Mesenchymal stem cell (in vitro differentiated cells and primary cell): Measurements from ENCODE around the gene ALOXE3. TPM values are rescaled to one million over a fixed set of nuclear protein-coding genes. Genes with fewer than 3 reads are reported as not detected.

ENCODE experiments used
- DNase-seq: peaks from one replicate; pipeline ENCODE4 v3.0.0-alpha.2; 2013
- H2AFZ ChIP-seq: one replicate; pipeline ENCODE4 v1.6.1; 2013; ENCODE audit warnings: low read depth, mild to moderate bottlenecking, control low read depth, inconsistent platforms, low read length, moderate library complexity
- H2AK5ac ChIP-seq: 2 replicates; pipeline ENCODE4 v1.6.1; 2013; ENCODE audit warnings: low read length, moderate library complexity, mild to moderate bottlenecking, inconsistent platforms; ENCODE audit not compliant: severe bottlenecking
- H2BK120ac ChIP-seq: one replicate; pipeline ENCODE4 v1.6.1; 2013; ENCODE audit warnings: low read depth, mild to moderate bottlenecking, inconsistent platforms, low read length, moderate library complexity
- H2BK12ac ChIP-seq, 2 experiments: one replicate each; pipeline ENCODE4 v1.6.1; 2013; ENCODE audit warnings: inconsistent platforms in 2 of 2, low read length in 2 of 2, mild to moderate bottlenecking in 2 of 2, moderate library complexity in 2 of 2, control low read depth in 1 of 2
- H2BK15ac ChIP-seq: one replicate; pipeline ENCODE4 v1.6.1; 2013; ENCODE audit warnings: mild to moderate bottlenecking, low read depth, inconsistent platforms; ENCODE audit not compliant: poor library complexity, severe bottlenecking
- H2BK5ac ChIP-seq: 2 replicates; pipeline ENCODE4 v1.6.1; 2013; ENCODE audit warnings: low read depth, mild to moderate bottlenecking, low read length, control low read depth, inconsistent platforms; ENCODE audit not compliant: poor library complexity, severe bottlenecking
- H3K14ac ChIP-seq, 2 experiments: one replicate each; pipeline ENCODE4 v1.6.1; 2013; ENCODE audit warnings: inconsistent platforms in 2 of 2, low read length in 2 of 2, control low read depth in 1 of 2, mild to moderate bottlenecking in 1 of 2, moderate library complexity in 1 of 2
- H3K18ac ChIP-seq, 2 experiments: one replicate each; pipeline ENCODE4 v1.6.1; 2013; ENCODE audit warnings: inconsistent platforms in 2 of 2, low read length in 2 of 2, control low read depth in 1 of 2, low read depth in 1 of 2, mild to moderate bottlenecking in 1 of 2
- H3K23ac ChIP-seq, 2 experiments: one replicate each; pipeline ENCODE4 v1.6.1; 2013; ENCODE audit warnings: inconsistent platforms in 2 of 2, low read length in 2 of 2, mild to moderate bottlenecking in 2 of 2, moderate library complexity in 2 of 2, control low read depth in 1 of 2
- H3K27ac ChIP-seq: 2 replicates; pipeline ENCODE4 v1.5.1; 2013; ENCODE audit warnings: mild to moderate bottlenecking, moderate library complexity, low read length, control low read depth, inconsistent platforms; ENCODE audit not compliant: poor library complexity, severe bottlenecking
- H3K27me3 ChIP-seq, 2 experiments: 2 replicates each; pipeline versions ENCODE4 v1.6.1 to v1.7.0; 2013; ENCODE audit warnings: low read length in 2 of 2, mild to moderate bottlenecking in 2 of 2, moderate library complexity in 2 of 2, control low read depth in 1 of 2, inconsistent platforms in 1 of 2; ENCODE audit not compliant: control insufficient read depth in 1 of 2, insufficient read depth in 1 of 2
- H3K36me3 ChIP-seq, 2 experiments: 2 replicates each; pipeline versions ENCODE4 v1.6.1 to v1.7.0; 2013; ENCODE audit warnings: low read length in 2 of 2, control low read depth in 1 of 2, inconsistent platforms in 1 of 2, low read depth in 1 of 2, mild to moderate bottlenecking in 1 of 2; ENCODE audit not compliant: insufficient read depth in 2 of 2, control insufficient read depth in 1 of 2
- H3K4ac ChIP-seq, 2 experiments: one replicate each; pipeline ENCODE4 v1.6.1; 2013; ENCODE audit warnings: inconsistent platforms in 2 of 2, low read length in 2 of 2, mild to moderate bottlenecking in 2 of 2, moderate library complexity in 2 of 2, control low read depth in 1 of 2, low read depth in 1 of 2
- H3K4me1 ChIP-seq: 2 replicates; pipeline ENCODE4 v1.6.1; 2013; ENCODE audit warnings: low read depth, low read length, control low read depth; ENCODE audit not compliant: control insufficient read depth, insufficient read depth
- H3K4me2 ChIP-seq: 2 replicates; pipeline ENCODE4 v1.6.1; 2013; ENCODE audit warnings: low read length, mild to moderate bottlenecking, inconsistent platforms; ENCODE audit not compliant: poor library complexity, severe bottlenecking
- H3K4me3 ChIP-seq, 2 experiments: 2 replicates each; pipeline versions ENCODE4 v1.5.1 to v1.7.0; 2013; ENCODE audit warnings: low read length in 2 of 2, mild to moderate bottlenecking in 2 of 2, control low read depth in 1 of 2, low read depth in 1 of 2; ENCODE audit not compliant: insufficient read depth in 1 of 2
- H3K79me1 ChIP-seq: replicated peaks from 2 replicates; pipeline ENCODE4 v1.6.1; 2013; ENCODE audit warnings: mild to moderate bottlenecking, control low read depth, low read length, inconsistent platforms; ENCODE audit not compliant: poor library complexity, severe bottlenecking
- H3K9ac ChIP-seq: 2 replicates; pipeline ENCODE4 v1.7.0; 2013; ENCODE audit warnings: mild to moderate bottlenecking, low read length, moderate library complexity
- H3K9me3 ChIP-seq: 2 replicates; pipeline ENCODE4 v1.7.0; 2013; ENCODE audit warnings: mild to moderate bottlenecking, low read length; ENCODE audit not compliant: control insufficient read depth
- H4K8ac ChIP-seq: one replicate; pipeline ENCODE4 v1.6.1; 2013; ENCODE audit warnings: inconsistent platforms, mild to moderate bottlenecking, low read length, moderate library complexity
- H4K91ac ChIP-seq: one replicate; pipeline ENCODE4 v1.6.1; 2013; ENCODE audit warnings: mild to moderate bottlenecking, low read length, inconsistent platforms
- WGBS: methylation state at CpG from one replicate; pipeline ENCODE4 v1.1.7; 2013; ENCODE audit warnings: mixed read lengths; 5-methylcytosine and 5-hydroxymethylcytosine counted together
- polyA plus RNA-seq, 2 experiments: library from polyadenylated mRNA; stranded (reverse); fragments of 200-250 nt; gene quantifications; one replicate each; pipeline ENCODE4 v1.2.3, GENCODE V29; 2013

ALOXE3 gene
- polyA plus RNA-seq (2013, experiment 1 of 2) = 0.01 TPM
- not detected for polyA plus RNA-seq (2013, experiment 2 of 2)

GRCh38 chr17:8117980-8118768, at the start of gene ALOXE3:
ALOXE3 (minus strand) TSS chr17:8118514; CDS start chr17:8117990, 524 bp downstream.
- H3K14ac ChIP-seq = peak within 1 kb of the TSS in 1 of 2 experiments; percentile 74
- WGBS = 1% methylated on average over 28 of the region's 33 CpGs
- H2BK12ac ChIP-seq = peak within 1 kb of the TSS in 1 of 2 experiments; percentile 34
- peak within 1 kb of the TSS; percentile 60 for H2AFZ ChIP-seq
- H4K8ac ChIP-seq = no peak within 1 kb of the TSS
- peak within 1 kb of the TSS in 1 of 2 experiments; percentile 11 for H3K18ac ChIP-seq
- no peaks in the 10 kb centered on the region for H3K79me1 ChIP-seq
- peak within 1 kb of the TSS; percentile 21 for H2BK15ac ChIP-seq
- no peak within 1 kb of the TSS for H2BK5ac ChIP-seq
- no peak within 1 kb of the TSS for H3K4ac ChIP-seq
- H3K36me3 ChIP-seq = no peaks in the 10 kb centered on the region
- H3K9me3 ChIP-seq = no peaks in the 10 kb centered on the region
- no peak within 1 kb of the TSS for H4K91ac ChIP-seq
- H3K27ac ChIP-seq = peak within 1 kb of the TSS; percentile 66
- H2BK120ac ChIP-seq = no peak within 1 kb of the TSS
- H2AK5ac ChIP-seq = no peak within 1 kb of the TSS
- peak within 1 kb of the TSS; percentile 55 to 85 for H3K4me3 ChIP-seq
- no peak within 1 kb of the TSS for H3K23ac ChIP-seq
- peak; percentile 65 for DNase-seq
- peaks cover 36% of the 10 kb centered on the region for H3K4me1 ChIP-seq
- peak within 1 kb of the TSS; percentile 83 for H3K9ac ChIP-seq
- H3K4me2 ChIP-seq = peak within 1 kb of the TSS; percentile 97
- peaks cover 39 to 47% of the 10 kb centered on the region in 2 experiments for H3K27me3 ChIP-seq

GRCh38 chr17:8167526-8167925, 49.2 kb upstream of the ALOXE3 start:
- no peaks in the 10 kb centered on the region for H3K9me3 ChIP-seq
- H2BK120ac ChIP-seq = no peak overlapping the region
- no peaks in the 10 kb centered on the region for H3K36me3 ChIP-seq
- H3K23ac ChIP-seq = no peak overlapping the region
- H4K8ac ChIP-seq = no peak overlapping the region
- WGBS = 93% methylated on average over 3 of the region's 3 CpGs
- no peak overlapping the region for H3K4ac ChIP-seq
- no peak overlapping the region for H3K4me2 ChIP-seq
- no peak overlapping the region for H3K14ac ChIP-seq
- peaks cover 19% of the 10 kb centered on the region for H3K4me1 ChIP-seq
- no peak overlapping the region for H2AFZ ChIP-seq
- no peak overlapping the region for H3K18ac ChIP-seq
- no peak overlapping the region for H3K9ac ChIP-seq
- H4K91ac ChIP-seq = no peak overlapping the region
- no peak overlapping the region for H3K4me3 ChIP-seq
- H2BK5ac ChIP-seq = no peak overlapping the region
- DNase-seq = no peak
- H2BK15ac ChIP-seq = no peak overlapping the region
- no peak overlapping the region for H2AK5ac ChIP-seq
- peaks cover 2% of the 10 kb centered on the region for H3K79me1 ChIP-seq
- no peak overlapping the region for H3K27ac ChIP-seq
- no peaks in the 10 kb centered on the region for H3K27me3 ChIP-seq
- no peak overlapping the region for H2BK12ac ChIP-seq

GRCh38 chr17:8166731-8167130, 48.4 kb upstream of the ALOXE3 start:
- Histone ChIP-seq H3K4ac (no peak overlapping the region), H3K4me3 (no peak overlapping the region), H2AFZ (no peak overlapping the region), H2BK12ac (no peak overlapping the region), H3K9me3 (no peaks in the 10 kb centered on the region), H2AK5ac (no peak overlapping the region), H2BK5ac (no peak overlapping the region), H3K36me3 (no peaks in the 10 kb centered on the region), H3K14ac (no peak overlapping the region), H4K8ac (no peak overlapping the region), H3K27ac (no peak overlapping the region), H3K23ac (no peak overlapping the region), H2BK120ac (peak overlapping the region; percentile 15), H3K79me1 (peaks cover 2% of the 10 kb centered on the region), H3K27me3 (no peaks in the 10 kb centered on the region), H3K4me1 (peaks cover 21% of the 10 kb centered on the region), H3K18ac (no peak overlapping the region), H2BK15ac (no peak overlapping the region), H3K9ac (no peak overlapping the region), H3K4me2 (no peak overlapping the region), H4K91ac (no peak overlapping the region)
- 95% methylated on average over 4 of the region's 6 CpGs for WGBS
- DNase-seq = no peak

GRCh38 chr17:8164815-8165131, 46.5 kb upstream of the ALOXE3 start:
- Histone ChIP-seq H3K23ac (no peak overlapping the region), H3K4me1 (peaks cover 31% of the 10 kb centered on the region), H2BK120ac (peak overlapping the region; percentile 39), H4K8ac (peak overlapping the region; percentile 29), H3K36me3 (peaks cover 11 to 16% of the 10 kb centered on the region in 2 experiments), H3K4me2 (no peak overlapping the region), H3K27ac (peak overlapping the region; percentile 52), H3K9me3 (no peaks in the 10 kb centered on the region), H4K91ac (no peak overlapping the region), H3K18ac (peak overlapping the region in 1 of 2 experiments; percentile 72), H3K79me1 (peaks cover 7% of the 10 kb centered on the region), H3K4me3 (no peak overlapping the region), H2BK15ac (no peak overlapping the region), H3K27me3 (no peaks in the 10 kb centered on the region), H3K4ac (no peak overlapping the region), H2BK12ac (peak overlapping the region; percentile 59), H2AFZ (no peak overlapping the region), H3K14ac (no peak overlapping the region), H3K9ac (no peak overlapping the region), H2BK5ac (no peak overlapping the region), H2AK5ac (no peak overlapping the region)
- 88% methylated on average over 5 of the region's 6 CpGs for WGBS
- no peak for DNase-seq
